Fibroblast of the aortic adventitia (primary cell): Measurements from ENCODE around the gene FAM221A. TPM values are rescaled to one million over a fixed set of nuclear protein-coding genes. Genes with fewer than 3 reads are reported as not detected.

Source experiments
- DNase-seq: peaks from one replicate; pipeline ENCODE4 v3.0.0-alpha.2; 2010; ENCODE audit warnings: low read depth
- H3K4me3 ChIP-seq: 2 replicates; pipeline ENCODE4 v1.5.1; 2011; ENCODE audit warnings: low read depth, mild to moderate bottlenecking, control low read depth, low read length, moderate library complexity
- total RNA-seq: library from RNA; depleted of rRNA; stranded (reverse); fragments of >200 nt; gene quantifications from 2 replicates; pipeline ENCODE4 v1.2.3, GENCODE V29; 2012; ENCODE audit warnings: low replicate concordance
- TF ChIP-seq, protein P1 (sequence below): IDR thresholded peaks from 2 replicates; pipeline ENCODE4 v1.5.1; 2011; ENCODE audit warnings: mild to moderate bottlenecking, low read length, control low read depth, inconsistent platforms; ENCODE audit not compliant: insufficient read depth

The FAM221A gene
- 0.74 and 1.4 TPM in 2 replicates for total RNA-seq

DNA sequence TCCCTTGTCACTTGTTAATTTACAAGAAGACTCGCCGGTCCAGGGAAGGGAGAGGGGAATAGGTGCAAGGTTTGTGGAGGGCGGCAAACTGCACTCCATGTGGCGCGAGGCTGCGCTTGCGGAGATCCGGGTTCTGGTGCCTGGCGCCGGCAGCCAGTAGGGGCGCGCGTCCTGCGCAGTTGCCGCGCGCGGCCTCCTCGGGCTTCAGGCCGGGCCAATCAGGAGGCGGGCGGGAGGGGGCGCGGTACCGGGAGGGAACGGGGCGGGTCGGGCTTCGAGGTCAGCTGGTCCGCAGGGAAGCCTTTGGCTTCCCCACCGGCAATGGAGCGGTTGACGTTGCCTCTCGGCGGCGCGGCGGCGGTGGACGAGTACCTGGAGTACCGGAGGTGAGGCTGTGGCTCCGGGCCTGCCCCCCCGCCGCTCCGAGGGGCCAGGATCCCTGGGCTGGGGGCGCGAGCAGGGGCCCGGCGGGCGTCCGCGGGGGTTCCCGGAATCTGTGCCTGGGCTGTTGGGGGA is at the start of gene FAM221A:
FAM221A (plus strand) TSS at position 302 of the 516 bp plus-strand sequence; CDS start at position 322, 20 bp downstream.
- TF ChIP-seq, protein P1, sequence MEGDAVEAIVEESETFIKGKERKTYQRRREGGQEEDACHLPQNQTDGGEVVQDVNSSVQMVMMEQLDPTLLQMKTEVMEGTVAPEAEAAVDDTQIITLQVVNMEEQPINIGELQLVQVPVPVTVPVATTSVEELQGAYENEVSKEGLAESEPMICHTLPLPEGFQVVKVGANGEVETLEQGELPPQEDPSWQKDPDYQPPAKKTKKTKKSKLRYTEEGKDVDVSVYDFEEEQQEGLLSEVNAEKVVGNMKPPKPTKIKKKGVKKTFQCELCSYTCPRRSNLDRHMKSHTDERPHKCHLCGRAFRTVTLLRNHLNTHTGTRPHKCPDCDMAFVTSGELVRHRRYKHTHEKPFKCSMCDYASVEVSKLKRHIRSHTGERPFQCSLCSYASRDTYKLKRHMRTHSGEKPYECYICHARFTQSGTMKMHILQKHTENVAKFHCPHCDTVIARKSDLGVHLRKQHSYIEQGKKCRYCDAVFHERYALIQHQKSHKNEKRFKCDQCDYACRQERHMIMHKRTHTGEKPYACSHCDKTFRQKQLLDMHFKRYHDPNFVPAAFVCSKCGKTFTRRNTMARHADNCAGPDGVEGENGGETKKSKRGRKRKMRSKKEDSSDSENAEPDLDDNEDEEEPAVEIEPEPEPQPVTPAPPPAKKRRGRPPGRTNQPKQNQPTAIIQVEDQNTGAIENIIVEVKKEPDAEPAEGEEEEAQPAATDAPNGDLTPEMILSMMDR = peak; percentile 73
- DNase-seq = peak; percentile 62
- peak within 1 kb of the TSS; percentile 68 for H3K4me3 ChIP-seq

DNA sequence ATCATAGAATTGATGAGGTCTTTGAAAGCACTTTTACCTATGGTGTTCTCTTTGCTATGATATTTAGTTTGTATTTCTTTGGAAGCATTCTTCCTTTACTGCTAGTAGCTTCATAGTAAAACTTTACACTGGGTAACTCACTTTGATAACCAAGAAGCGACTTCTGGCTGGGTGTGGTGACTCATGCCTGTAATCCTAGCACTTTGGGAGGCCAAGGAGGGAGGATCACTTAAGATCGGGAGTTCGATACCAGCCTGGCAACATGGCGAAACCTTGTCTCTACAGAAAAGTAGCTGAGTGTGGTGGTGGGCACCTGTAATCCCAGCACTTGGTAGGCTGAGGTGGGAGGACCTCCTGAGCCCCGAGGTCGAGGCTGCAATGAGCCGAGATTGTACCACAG is 46.6 kb upstream of the FAM221A start:
- TF ChIP-seq, protein P1 = no peak
- DNase-seq = no peak

GRCh38 chr7:23645822-23646221 is 34.2 kb upstream of the FAM221A start:
- no peak overlapping the region for H3K4me3 ChIP-seq
- no peak for DNase-seq
- TF ChIP-seq, protein P1 = no peak

More for the DNA sequence above, 46.6 kb upstream of the FAM221A start:
- no peak overlapping the region for H3K4me3 ChIP-seq

DNA sequence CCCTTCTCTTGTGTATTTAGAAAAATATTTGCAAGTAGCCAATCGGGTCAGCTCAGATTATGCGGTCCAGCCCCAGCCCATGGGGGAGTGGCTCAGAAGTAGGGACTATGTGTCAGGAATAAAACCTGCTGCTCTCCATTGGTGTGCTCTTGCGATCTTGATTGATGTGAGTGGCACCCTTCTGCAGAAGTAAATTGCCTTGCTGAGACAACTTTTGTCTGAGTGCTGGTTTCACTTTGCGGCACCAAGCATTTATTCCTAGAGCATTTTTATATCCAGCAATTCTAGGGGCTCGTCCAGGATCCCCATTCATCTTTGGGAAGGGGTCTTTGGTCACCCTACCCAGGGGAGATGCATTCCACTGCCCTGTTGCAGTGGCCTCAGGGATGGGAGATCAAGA is 26.1 kb upstream of the FAM221A start:
- no peak overlapping the region for H3K4me3 ChIP-seq
- DNase-seq = no peak
- TF ChIP-seq, protein P1 = no peak

- peak; percentile 48 for DNase-seq
- no peak overlapping the region for H3K4me3 ChIP-seq
- TF ChIP-seq, protein P1 = peak; percentile 49
These were observed 25.5 kb upstream of the FAM221A start for GRCh38 chr7:23654508-23654907.

DNA sequence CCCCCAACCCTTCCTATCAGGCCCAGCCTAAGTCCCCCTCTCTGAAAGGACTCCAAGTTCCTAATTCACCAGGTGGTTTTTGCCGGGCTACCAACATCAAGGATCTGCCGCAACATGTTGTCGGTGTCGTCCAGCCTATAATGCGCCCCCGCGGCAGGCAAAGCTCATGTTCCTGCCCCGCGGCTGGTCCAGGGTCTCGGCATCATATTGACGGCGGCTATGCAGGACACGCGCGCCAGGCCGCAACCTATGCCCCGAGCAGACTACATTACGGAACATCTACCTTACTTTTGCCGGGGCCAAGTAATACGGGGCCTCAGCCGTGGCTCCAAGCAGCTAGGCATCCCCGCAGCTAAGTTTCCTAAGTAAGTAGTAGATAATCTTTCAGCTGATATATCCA is 24.6 kb upstream of the FAM221A start:
- DNase-seq = no peak
- TF ChIP-seq, protein P1 = no peak
- no peak overlapping the region for H3K4me3 ChIP-seq
